IMR-90 (cell line): ENCODE results near the gene ESR2. TPM values are rescaled to one million over a fixed set of nuclear protein-coding genes. Genes with fewer than 3 reads are reported as not detected.
A peak's percentile ranks its signal among the peaks of the same experiment; 100 is the strongest.

ENCODE experiments used
- ATAC-seq: fragments of 200-7000 bp; cut with Tn5 transposase; 2 replicates; pipeline ENCODE4 v1.9.1; 2020; ENCODE audit warnings: low read depth, mild to moderate bottlenecking, moderate library complexity
- BruUV-seq: library from RNA; stranded (reverse); fragments of 400-500 nt; replicated peaks from 2 replicates; lab custom pipeline; 2021; lab: Mats Ljungman, UMichigan
- CTCF ChIA-PET: fragments of 300-600 bp; formaldehyde crosslinking; extraction: SDS; loops from one replicate; lab custom pipeline; 2021; ENCODE audit warnings: antibody characterized with exemption; lab: Yijun Ruan, JAX
- POLR2A ChIA-PET: fragments of 300-600 bp; sonication (Branson Sonifier 250); formaldehyde crosslinking; loops from one replicate; lab custom pipeline; 2022; ENCODE audit warnings: antibody characterized with exemption; ENCODE audit not compliant: unreplicated experiment; lab: Charles Lee
- DNase-seq: peaks from one replicate; pipeline ENCODE4 v3.0.0; 2013
- H2AFZ ChIP-seq: replicated peaks from 2 replicates; pipeline ENCODE3; 2013; ENCODE audit warnings: low read length, mild to moderate bottlenecking; ENCODE audit not compliant: poor library complexity
- H2AK5ac ChIP-seq: 2 replicates; pipeline ENCODE4 v1.6.1; 2013; ENCODE audit warnings: low read depth, low read length, inconsistent platforms
- H2AK9ac ChIP-seq: replicated peaks from 2 replicates; pipeline ENCODE3; 2013; ENCODE audit warnings: mild to moderate bottlenecking, low read depth, low read length, moderate library complexity; ENCODE audit not compliant: poor library complexity
- H2BK120ac ChIP-seq: 2 replicates; pipeline ENCODE4 v1.6.1; 2013; ENCODE audit warnings: low read depth, low read length, inconsistent platforms
- H2BK15ac ChIP-seq: 3 replicates; pipeline ENCODE4 v1.6.1; 2013; ENCODE audit warnings: low read depth, low read length, inconsistent platforms
- H2BK20ac ChIP-seq: 2 replicates; pipeline ENCODE4 v1.6.1; 2013; ENCODE audit warnings: low read depth, mild to moderate bottlenecking, inconsistent platforms, low read length, moderate library complexity
- H2BK5ac ChIP-seq: 2 replicates; pipeline ENCODE4 v1.6.1; 2013; ENCODE audit warnings: mild to moderate bottlenecking, low read depth, low read length, inconsistent platforms; ENCODE audit not compliant: poor library complexity, severe bottlenecking
- H3K14ac ChIP-seq: replicated peaks from 2 replicates; pipeline ENCODE4 v1.6.1; 2013; ENCODE audit warnings: low read depth, low read length, inconsistent platforms
- H3K18ac ChIP-seq: 2 replicates; pipeline ENCODE4 v1.6.1; 2013; ENCODE audit warnings: low read depth, low read length, control low read depth
- H3K23ac ChIP-seq: 2 replicates; pipeline ENCODE4 v1.6.1; 2013; ENCODE audit warnings: low read depth, low read length, inconsistent platforms
- H3K27ac ChIP-seq: 2 replicates; pipeline ENCODE4 v1.5.1; 2013; ENCODE audit warnings: mild to moderate bottlenecking, control low read depth, low read length; ENCODE audit not compliant: insufficient read depth
- H3K27me3 ChIP-seq: 2 replicates; pipeline ENCODE4 v1.6.1; 2013; ENCODE audit warnings: low read length; ENCODE audit not compliant: control insufficient read depth, insufficient read depth
- H3K36me3 ChIP-seq: 2 replicates; pipeline ENCODE4 v1.6.1; 2013; ENCODE audit warnings: low read length, mixed read lengths; ENCODE audit not compliant: control insufficient read depth, insufficient read depth
- H3K4ac ChIP-seq: 2 replicates; pipeline ENCODE4 v1.6.1; 2013; ENCODE audit warnings: low read depth, low read length, inconsistent platforms
- H3K4me1 ChIP-seq: 2 replicates; pipeline ENCODE4 v1.6.1; 2013; ENCODE audit warnings: low read length, mixed read lengths; ENCODE audit not compliant: control insufficient read depth, insufficient read depth
- H3K4me2 ChIP-seq: 2 replicates; pipeline ENCODE4 v1.6.1; 2013; ENCODE audit warnings: low read depth, mild to moderate bottlenecking, control low read depth, low read length, moderate library complexity
- H3K4me3 ChIP-seq: 2 replicates; pipeline ENCODE4 v1.5.1; 2013; ENCODE audit warnings: low read depth, mild to moderate bottlenecking, control low read depth, low read length, moderate library complexity; ENCODE audit not compliant: insufficient read depth
- H3K56ac ChIP-seq: 2 replicates; pipeline ENCODE4 v1.6.1; 2013; ENCODE audit warnings: low read length, inconsistent platforms; ENCODE audit not compliant: insufficient read depth; ENCODE audit errors: extremely low read depth
- H3K79me1 ChIP-seq, 2 experiments: 2 replicates each; pipeline ENCODE4 v1.6.1; 2013; ENCODE audit warnings: low read length in 2 of 2, inconsistent platforms in 1 of 2, low read depth in 1 of 2
- H3K9ac ChIP-seq: 2 replicates; pipeline ENCODE4 v1.6.1; 2013; ENCODE audit warnings: low read depth, low read length, control low read depth
- H3K9me1 ChIP-seq: 2 replicates; pipeline ENCODE4 v1.6.1; 2013; ENCODE audit warnings: low read length, inconsistent platforms; ENCODE audit not compliant: insufficient read depth
- H3K9me3 ChIP-seq: 2 replicates; pipeline ENCODE4 v1.6.1; 2013; ENCODE audit warnings: low read length; ENCODE audit not compliant: control insufficient read depth, insufficient read depth
- H4K20me1 ChIP-seq: 2 replicates; pipeline ENCODE4 v1.6.1; 2013; ENCODE audit warnings: low read length, inconsistent platforms; ENCODE audit not compliant: insufficient read depth
- H4K5ac ChIP-seq: 2 replicates; pipeline ENCODE4 v1.6.1; 2013; ENCODE audit warnings: mild to moderate bottlenecking, low read depth, low read length, control low read depth
- H4K8ac ChIP-seq, 2 experiments: 2 replicates each; pipeline ENCODE4 v1.6.1; 2013; ENCODE audit warnings: low read depth in 2 of 2, low read length in 2 of 2, control low read depth in 1 of 2, inconsistent platforms in 1 of 2
- H4K91ac ChIP-seq: 2 replicates; pipeline ENCODE4 v1.6.1; 2013; ENCODE audit warnings: low read depth, low read length, inconsistent platforms; ENCODE audit not compliant: insufficient read depth
- MXI1 ChIP-seq: IDR thresholded peaks from 2 replicates; pipeline ENCODE4 v1.6.1; 2012; ENCODE audit warnings: low read depth, mild to moderate bottlenecking, low read length, moderate library complexity, borderline replicate concordance
- NFE2L2 ChIP-seq: fragments of 150-350 bp; IDR thresholded peaks from 2 replicates; pipeline ENCODE4 v1.6.1; 2016; ENCODE audit warnings: low read depth, mild to moderate bottlenecking, low read length
- WGBS, 2 experiments: methylation state at CpG; one replicate each; pipeline versions ENCODE4 v1.1.5 to v1.1.7; 2013; ENCODE audit warnings: missing lambda C conversion rate in 2 of 2; ENCODE audit not compliant: insufficient read length in 1 of 2; ENCODE audit errors: extremely low coverage in 2 of 2; 5-methylcytosine and 5-hydroxymethylcytosine counted together
- dilution Hi-C: fragments of 300-500 bp; cut with HindIII; formaldehyde crosslinking; loops from one replicate; pipeline ENCODE4 v1.14.3; 2018; ENCODE audit warnings: low sequenced_read_pairs; ENCODE audit not compliant: unreplicated experiment
- in situ Hi-C: fragments of 300-500 bp; cut with MboI; formaldehyde crosslinking; loops from 3 replicates; pipeline ENCODE4 v1.14.3; 2019; ENCODE audit warnings: low sequenced_read_pairs, inconsistent platforms, mixed read lengths
- intact Hi-C: fragments of 100-400 bp; cut with micrococcal nuclease; formaldehyde crosslinking; loops from 2 replicates; pipeline ENCODE4 v1.10.0; 2022
- polyA plus RNA-seq, 3 experiments: library from polyadenylated mRNA; depleted of rRNA; stranded (reverse); fragments of >200 nt; gene quantifications; 2 replicates each; pipeline ENCODE4 v1.2.3, GENCODE V29; 2012; ENCODE audit warnings: low replicate concordance in 1 of 3
- total RNA-seq: library from RNA; depleted of rRNA; stranded (reverse); fragments of >200 nt; gene quantifications from 2 replicates; pipeline ENCODE4 v1.2.3, GENCODE V29; 2012
- TF ChIP-seq, protein P1 (sequence below): fragments of 150-350 bp; IDR thresholded peaks from 2 replicates; pipeline ENCODE4 v1.6.1; 2016; ENCODE audit warnings: low read depth, mild to moderate bottlenecking, low read length, moderate library complexity, borderline replicate concordance

The ESR2 gene
- total and polyA plus RNA-seq, 2 of the 4 experiments (the other 2 are of a cell fraction), result under 0.01 to 0.03 TPM

DNA sequence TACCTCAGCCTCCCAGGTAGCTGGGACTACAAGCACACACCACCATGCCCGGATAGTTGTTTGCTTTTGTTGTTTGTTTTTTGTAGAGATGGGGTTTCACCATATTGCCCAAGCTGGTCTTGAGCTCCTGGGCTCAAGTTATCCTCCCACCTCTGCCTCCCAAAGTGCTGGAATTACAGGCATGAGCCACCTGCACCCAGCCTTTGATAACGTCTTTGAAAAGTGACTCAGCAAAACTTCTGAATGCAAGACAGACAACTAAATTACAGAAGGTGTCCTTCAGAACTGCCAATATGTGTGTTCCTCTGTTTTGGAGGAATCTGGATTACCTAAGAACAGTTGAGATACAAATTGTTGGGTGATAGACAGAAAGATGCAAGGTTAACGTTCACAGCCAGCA is 99.8 kb downstream of the ESR2 start:
- H2AK9ac ChIP-seq, result no peak overlapping the region
- peaks cover 13% of the 10 kb centered on the region for H3K9me1 ChIP-seq
- no peak for ATAC-seq
- BruUV-seq, result no TSS peak
- H3K4me2 ChIP-seq, result no peak overlapping the region
- no peak overlapping the region for H2AK5ac ChIP-seq
- peaks cover 0 to 6% of the 10 kb centered on the region in 2 experiments; a peak in 1 of 4 replicates for H3K79me1 ChIP-seq
- in situ Hi-C loops, result no loop called here
- no peak overlapping the region for H2BK20ac ChIP-seq
- no peak overlapping the region for H3K4me3 ChIP-seq
- H3K36me3 ChIP-seq, result no peaks in the 10 kb centered on the region
- intact Hi-C loops, result loop anchor here (10.0 kb wide), 1 partner anchor 100 kb away; the partner anchor contains the start of gene ESR2
- dilution Hi-C loops, result no loop called here
- no peaks in the 10 kb centered on the region for H4K20me1 ChIP-seq
- H3K9me3 ChIP-seq, result no peaks in the 10 kb centered on the region
- H2BK120ac ChIP-seq, result no peak overlapping the region
- H3K18ac ChIP-seq, result no peak overlapping the region
- ChIA-PET CTCF (interaction anchor here (0.5 kb wide), 1 partner anchor 40 kb away, joined by 4 read pairs; no protein-coding TSS in a partner anchor), POLR2A (no interaction called here)
- H4K8ac ChIP-seq, result no peak overlapping the region
- no peak overlapping the region for H3K23ac ChIP-seq
- no peak overlapping the region for H4K91ac ChIP-seq
- H4K5ac ChIP-seq, result no peak overlapping the region
- no CpG with 5 or more reads among the region's 3 CpGs for WGBS, 2 experiments
- DNase-seq, result no peak
- no peak overlapping the region for H3K4ac ChIP-seq
- H2BK15ac ChIP-seq, result no peak overlapping the region
- no peak overlapping the region for H3K56ac ChIP-seq
- no peak overlapping the region for H2AFZ ChIP-seq
- TF ChIP-seq NFE2L2 (peak; percentile 49; the same call in 1 of the 2 replicates), MXI1 (no peak)
- TF ChIP-seq, protein P1, sequence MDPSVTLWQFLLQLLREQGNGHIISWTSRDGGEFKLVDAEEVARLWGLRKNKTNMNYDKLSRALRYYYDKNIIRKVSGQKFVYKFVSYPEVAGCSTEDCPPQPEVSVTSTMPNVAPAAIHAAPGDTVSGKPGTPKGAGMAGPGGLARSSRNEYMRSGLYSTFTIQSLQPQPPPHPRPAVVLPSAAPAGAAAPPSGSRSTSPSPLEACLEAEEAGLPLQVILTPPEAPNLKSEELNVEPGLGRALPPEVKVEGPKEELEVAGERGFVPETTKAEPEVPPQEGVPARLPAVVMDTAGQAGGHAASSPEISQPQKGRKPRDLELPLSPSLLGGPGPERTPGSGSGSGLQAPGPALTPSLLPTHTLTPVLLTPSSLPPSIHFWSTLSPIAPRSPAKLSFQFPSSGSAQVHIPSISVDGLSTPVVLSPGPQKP, result no peak
- H3K4me1 ChIP-seq, result peaks cover 11% of the 10 kb centered on the region
- no peak overlapping the region for H2BK5ac ChIP-seq
- H3K14ac ChIP-seq, result no peak overlapping the region
- no peak overlapping the region for H3K9ac ChIP-seq
- no peak overlapping the region for H3K27ac ChIP-seq
- H3K27me3 ChIP-seq, result no peaks in the 10 kb centered on the region
